ENCODE measurements around the gene DNAJC9. TPM values are rescaled to one million over a fixed set of nuclear protein-coding genes. Genes with fewer than 3 reads are reported as not detected.

Gene DNAJC9
- total RNA-seq, 1 donor from 2014 or later = 26.1 TPM

DNA sequence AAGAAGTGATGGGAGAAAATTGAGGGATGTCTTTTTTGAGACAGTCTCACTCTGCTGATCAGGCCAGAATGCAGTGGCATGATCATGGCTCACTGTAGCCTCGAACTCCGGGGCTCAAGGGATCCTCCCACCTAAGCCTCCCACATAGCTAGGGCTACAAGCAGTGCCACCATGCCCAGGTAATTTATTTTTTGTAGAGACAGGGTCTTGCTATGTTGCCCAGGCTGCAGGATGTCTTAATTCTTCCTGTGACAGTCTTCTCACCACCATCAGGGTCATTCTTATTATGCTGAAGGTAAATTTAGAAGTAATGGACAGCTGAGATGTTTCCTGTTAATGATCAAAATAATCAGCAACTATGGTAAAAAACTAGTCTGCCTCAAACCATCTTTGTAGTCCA lies 7.1 kb downstream of the DNAJC9 start:
- DNase-seq (ENCODE audit: extremely low read depth, low read depth, low spot score) = no peak

GRCh38 chr10:73238990-73239566 lies 8.0 kb downstream of the DNAJC9 start:
- DNase-seq (ENCODE audit: extremely low read depth, low read depth, low spot score) = no peak

DNA sequence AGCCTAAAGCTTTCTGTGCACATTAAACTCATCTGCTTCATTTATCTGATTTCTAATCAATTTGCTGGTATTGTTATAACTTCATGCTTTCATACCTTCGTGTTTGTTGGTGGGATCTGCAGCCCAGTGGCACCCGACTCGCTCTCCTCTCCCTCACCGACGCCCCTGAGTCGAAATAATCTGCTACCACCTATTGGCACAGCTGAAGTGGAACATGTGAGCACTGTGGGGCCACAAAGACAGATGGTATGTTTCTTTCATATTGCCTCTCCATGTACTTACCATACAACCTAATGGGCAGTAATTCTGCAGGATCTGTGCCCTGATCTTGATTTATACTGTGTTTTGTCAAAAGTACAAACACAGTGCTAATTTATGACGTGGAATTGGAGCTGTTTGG lies 12.4 kb downstream of the DNAJC9 start:
- DNase-seq (ENCODE audit: extremely low read depth, low read depth, low spot score) = no peak

- no peak for DNase-seq (ENCODE audit: extremely low read depth, low read depth, low spot score)
Observed at GRCh38 chr10:73233883-73234282, 13.2 kb downstream of the DNAJC9 start.

DNA sequence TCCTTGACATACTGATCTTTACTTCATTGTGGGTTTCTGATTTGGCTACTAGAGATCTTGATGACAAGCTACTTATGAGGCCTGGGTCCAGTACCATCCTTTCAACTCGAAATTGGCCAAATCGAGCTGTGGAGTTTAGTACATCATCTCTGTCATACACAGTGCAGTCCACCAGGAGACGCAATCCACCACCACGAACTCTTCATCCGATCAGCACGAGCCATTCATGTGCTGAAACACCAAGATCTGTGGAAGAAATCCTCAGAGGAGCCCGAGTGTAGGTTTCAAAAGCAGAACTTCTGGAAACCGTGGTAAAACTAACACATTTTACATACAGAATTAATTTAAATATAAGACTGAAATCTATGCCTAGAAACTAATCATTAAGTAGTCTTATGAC lies 14.2 kb downstream of the DNAJC9 start:
- no peak for DNase-seq (ENCODE audit: extremely low read depth, low read depth, low spot score)

GRCh38 chr10:73229567-73229966 lies 17.5 kb downstream of the DNAJC9 start:
- DNase-seq (ENCODE audit: extremely low read depth, low read depth, low spot score) = no peak

GRCh38 chr10:73228247-73228646 lies 18.8 kb downstream of the DNAJC9 start:
- no peak for DNase-seq (ENCODE audit: extremely low read depth, low read depth, low spot score)

DNA sequence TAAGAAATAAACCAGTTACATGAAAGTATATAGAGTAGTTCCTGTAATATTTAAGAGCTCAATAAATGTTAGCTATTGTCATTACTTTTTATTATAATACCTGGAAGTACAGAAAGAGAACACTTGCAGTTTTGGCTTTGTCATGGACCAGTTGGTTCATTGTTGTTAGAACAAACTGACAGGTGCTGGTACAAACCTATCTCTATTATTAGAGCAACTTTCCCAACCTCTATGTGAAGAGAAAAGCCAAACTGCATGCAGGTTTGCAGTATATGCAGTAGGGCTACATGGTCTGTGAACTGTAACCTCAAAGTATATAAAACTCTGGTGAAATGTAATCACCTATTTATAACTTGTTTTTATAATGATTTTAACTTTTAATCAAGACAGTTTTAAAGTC lies 20.4 kb downstream of the DNAJC9 start:
- no peak for DNase-seq (ENCODE audit: extremely low read depth, low read depth, low spot score)

DNA sequence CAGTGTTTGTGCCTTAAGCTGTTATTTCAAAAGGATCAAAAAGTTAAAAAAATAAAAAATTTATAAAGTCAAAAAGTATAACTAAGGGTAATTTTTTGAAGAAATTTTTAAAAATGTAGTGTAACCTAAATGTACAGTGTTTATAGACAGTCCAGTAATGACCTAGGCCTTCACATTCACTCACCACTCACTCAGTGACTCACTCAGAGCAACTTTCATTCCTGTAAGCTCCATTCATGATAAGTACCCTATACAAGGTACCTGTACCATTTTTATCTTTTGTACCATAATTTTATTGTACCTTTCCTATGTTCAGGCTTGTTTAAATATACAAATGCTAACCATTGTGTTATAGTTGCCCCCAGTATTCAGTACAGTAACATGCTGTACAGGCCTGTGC lies 21.5 kb downstream of the DNAJC9 start:
- no peak for DNase-seq (ENCODE audit: extremely low read depth, low read depth, low spot score)

DNA sequence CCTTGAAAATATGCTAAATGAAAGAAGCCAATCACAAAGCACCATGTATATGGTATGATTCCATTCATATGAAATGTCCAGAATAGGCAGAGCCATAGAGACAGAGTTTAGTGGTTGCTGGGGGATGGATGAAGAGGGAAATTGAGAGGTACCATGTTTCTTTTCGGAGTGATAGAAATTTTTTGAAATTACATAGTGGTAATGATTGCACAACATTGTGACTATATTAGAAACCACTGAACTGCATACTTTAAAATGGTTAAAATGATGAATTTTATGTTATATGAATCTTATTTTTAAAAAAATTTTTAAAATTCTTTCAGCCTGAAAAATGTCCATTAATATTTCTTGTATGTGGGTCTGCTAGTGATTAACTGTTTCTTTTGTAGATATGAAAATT lies 26.1 kb downstream of the DNAJC9 start:
- DNase-seq (ENCODE audit: extremely low read depth, low read depth, low spot score) = no peak

DNA sequence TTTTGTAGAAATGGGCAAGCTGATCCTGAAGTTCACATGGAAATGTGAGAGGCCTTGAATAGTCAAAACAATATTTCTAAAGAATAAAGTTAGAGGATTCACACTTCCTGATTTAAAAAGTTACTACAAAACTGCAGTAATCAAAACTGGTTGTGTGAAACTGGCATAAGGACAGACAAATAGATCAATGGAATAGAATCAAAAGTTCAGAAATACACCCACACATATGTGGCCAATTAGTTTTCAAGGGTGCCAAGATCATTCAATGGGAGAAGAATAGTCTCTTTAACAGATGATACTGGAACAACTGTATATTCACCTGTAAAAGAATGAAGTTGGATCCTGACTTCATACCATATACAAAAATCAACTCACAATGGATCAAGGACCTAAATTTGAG lies 27.7 kb downstream of the DNAJC9 start:
- DNase-seq (ENCODE audit: extremely low read depth, low read depth, low spot score) = no peak

- DNase-seq (ENCODE audit: extremely low read depth, low read depth, low spot score) = no peak
Observed at GRCh38 chr10:73218431-73219191, 28.4 kb downstream of the DNAJC9 start.

DNA sequence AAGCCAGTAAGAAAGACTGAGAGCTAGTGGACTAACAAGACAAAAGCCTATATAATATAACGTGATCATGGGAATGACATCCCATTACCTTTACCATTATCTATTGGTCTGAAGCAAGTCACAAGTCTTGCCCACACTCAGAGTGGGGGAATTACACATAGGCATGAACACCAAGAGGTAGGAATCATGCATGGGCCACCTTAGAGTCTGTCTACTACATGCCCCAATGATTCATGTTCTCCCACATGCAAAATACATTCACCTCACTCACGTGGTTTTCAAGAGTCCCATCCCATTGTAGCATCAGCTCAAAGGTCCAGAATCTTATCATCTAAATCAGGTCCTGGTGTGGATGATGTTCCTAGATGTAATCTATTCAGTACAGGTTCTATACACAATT lies 29.4 kb downstream of the DNAJC9 start:
- no peak for DNase-seq (ENCODE audit: extremely low read depth, low read depth, low spot score)

GRCh38 chr10:73215749-73216148 lies 31.3 kb downstream of the DNAJC9 start:
- DNase-seq (ENCODE audit: extremely low read depth, low read depth, low spot score) = no peak

DNA sequence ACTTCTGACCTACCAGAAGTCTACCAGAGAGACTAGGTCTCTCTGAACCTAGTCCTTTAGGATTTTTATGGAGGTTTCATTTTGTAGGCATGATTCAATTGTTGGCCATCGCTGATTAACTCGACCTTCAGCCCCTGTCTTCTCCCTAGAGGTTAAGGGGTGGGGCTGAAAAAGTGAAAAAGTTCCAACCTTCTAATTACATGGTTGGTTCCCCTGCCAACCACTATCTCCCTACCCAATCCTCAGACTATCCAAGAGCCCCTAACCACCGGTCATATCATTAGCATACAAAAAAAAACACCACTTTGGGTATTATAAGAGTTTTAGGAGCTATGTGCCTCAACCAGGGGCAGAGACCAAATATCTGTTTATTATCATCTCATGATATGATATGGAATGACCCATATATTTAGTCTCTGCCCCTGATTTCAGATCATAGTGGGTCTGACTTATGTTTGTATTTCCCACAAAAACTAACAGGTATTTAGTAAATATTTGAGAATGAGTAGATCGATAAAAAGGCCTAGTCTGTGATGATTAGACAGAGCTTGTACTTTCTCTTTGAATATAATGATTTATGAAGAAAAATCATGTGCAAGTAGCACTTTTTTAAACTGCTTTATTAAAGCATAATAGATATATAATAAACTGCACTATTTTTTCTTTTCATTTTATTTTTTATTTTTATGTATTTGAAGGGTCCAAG lies 35.8 kb downstream of the DNAJC9 start:
- DNase-seq (ENCODE audit: extremely low read depth, low read depth, low spot score) = no peak

DNA sequence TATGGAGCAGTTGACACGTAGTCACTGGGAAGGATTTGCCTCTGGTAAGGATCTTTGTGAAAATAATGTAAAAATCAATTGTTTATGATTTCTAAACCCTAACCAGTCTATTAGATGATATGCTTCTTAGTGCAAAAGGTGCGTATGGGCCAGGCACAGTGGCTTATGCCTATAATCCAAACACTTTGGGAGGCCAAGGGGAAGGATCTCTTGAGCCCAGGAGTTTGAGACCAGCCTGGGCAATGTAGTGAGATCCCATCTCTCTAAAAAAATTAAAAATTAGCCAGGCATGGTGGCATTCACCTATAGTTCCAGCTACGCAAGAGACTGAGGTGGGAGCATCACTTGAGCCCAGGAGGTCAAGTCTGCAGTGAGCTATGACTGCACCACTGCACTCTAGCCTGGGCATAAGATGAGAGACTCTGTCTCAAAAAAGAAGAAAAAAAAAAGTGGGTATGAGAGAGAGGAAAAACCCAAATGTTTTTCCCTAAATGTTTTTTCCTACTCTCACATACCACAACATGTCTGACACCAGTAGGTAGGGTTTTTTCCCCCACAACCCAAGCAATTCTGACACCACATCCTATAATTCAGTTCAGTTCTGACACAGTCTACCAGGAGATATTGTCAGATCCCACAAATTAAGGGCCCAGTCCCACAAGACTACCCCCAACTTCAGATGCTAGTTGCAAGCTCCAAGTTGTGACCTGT lies 36.5 kb downstream of the DNAJC9 start:
- DNase-seq (ENCODE audit: extremely low read depth, low read depth, low spot score) = no peak

GRCh38 chr10:73209705-73210104 lies 37.4 kb downstream of the DNAJC9 start:
- peak; percentile 22 for DNase-seq (ENCODE audit: extremely low read depth, low read depth, low spot score)

GRCh38 chr10:73207883-73208282 lies 39.2 kb downstream of the DNAJC9 start:
- no peak for DNase-seq (ENCODE audit: extremely low read depth, low read depth, low spot score)

GRCh38 chr10:73206385-73206784 lies 40.7 kb downstream of the DNAJC9 start:
- DNase-seq (ENCODE audit: extremely low read depth, low read depth, low spot score) = no peak

GRCh38 chr10:73205890-73206289 lies 41.2 kb downstream of the DNAJC9 start:
- DNase-seq (ENCODE audit: extremely low read depth, low read depth, low spot score) = no peak

- DNase-seq (ENCODE audit: extremely low read depth, low read depth, low spot score) = no peak
Observed at GRCh38 chr10:73205081-73205480, 42.0 kb downstream of the DNAJC9 start.

Data from glomerular endothelial cell (primary cell).